ENCODE data around the gene GYG2.

DNA sequence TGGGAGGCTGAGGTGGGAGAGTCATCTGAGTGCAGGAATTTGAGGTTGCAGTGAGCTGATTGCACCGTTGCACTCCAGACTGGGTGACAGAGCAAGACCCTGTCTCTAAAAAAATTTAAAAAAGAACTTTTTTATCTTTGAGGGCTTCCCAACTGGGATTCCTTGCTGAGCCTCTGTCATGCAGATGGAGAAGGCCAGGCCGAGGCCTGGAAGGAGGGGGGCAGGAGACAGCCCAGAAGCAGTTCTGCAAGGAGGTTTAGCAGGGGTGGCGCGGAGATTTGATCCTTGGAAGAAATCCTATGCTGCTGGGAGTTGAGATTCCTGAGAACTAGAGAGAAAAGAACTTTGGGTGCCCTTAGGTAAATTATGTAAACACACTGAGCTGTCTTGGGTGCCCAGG lies 102.9 kb downstream of the GYG2 start:
- TF ChIP-seq YY1 (IDR thresholded peaks at IDR 0.05; ENCODE audit: insufficient read depth, insufficient read length) = no peak
- TF ChIP-seq SUZ12 (IDR thresholded peaks at IDR 0.05; ENCODE audit: extremely low read depth, insufficient read depth, insufficient read length) = no peak
- no peak for TF ChIP-seq ZNF274 (IDR thresholded peaks at IDR 0.05; ENCODE audit: low read depth, low read length)

Data from NT2/D1 (cell line).